Amniotic stem cell (primary cell): ENCODE measurements around the gene FOXD4L4.
"Not testable (repeated sequence)": the region's sequence is repeated elsewhere in the genome, so short reads cannot be mapped to it uniquely, and the experiment has no call there.

ENCODE experiments used
- DNase-seq: peaks from one replicate; lab custom pipeline; 2025; lab: John Stamatoyannopoulos, UW

Gene FOXD4L4

DNA sequence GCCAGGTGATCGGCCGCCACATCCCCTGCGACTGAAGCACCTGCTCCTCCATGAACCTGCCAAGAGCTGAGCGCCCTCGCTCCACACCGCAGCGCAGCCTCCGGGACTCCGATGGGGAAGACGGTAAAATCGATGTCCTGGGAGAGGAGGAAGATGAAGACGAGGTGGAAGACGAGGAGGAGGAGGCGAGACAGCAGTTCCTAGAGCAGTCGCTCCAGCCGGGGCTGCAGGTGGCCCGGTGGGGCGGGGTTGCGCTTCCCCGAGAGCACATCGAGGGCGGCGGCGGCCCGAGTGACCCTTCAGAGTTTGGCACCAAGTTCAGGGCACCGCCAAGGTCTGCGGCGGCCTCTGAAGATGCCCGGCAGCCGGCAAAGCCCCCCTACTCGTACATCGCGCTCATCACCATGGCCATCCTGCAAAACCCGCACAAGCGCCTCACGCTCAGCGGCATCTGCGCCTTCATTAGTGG, at the start of gene FOXD4L4:
FOXD4L4 (plus strand) TSS at position 51 of the 469 bp plus-strand sequence; CDS start at position 51, 0 bp downstream.
- DNase-seq, result not testable (repeated sequence)

DNA sequence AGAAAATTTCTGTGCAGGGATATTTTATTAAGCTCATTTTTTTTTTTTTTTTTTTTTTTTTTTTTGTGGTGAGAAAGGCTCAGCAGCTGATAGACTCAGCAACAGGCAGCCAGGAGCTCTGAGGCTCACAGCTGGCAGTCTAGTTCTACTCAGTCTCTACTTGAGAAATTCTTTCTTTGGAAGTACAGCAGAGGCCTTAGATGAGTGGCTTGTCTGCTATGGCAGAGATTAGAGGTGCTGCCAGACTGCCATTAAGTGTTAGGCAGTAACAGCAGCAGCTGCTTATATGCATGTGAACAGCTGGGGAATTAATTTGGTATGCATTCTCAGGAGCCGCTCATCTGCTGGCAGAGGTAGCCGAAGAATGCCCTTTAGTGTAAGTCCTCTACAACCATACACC, 33.4 kb upstream of the FOXD4L4 start:
- DNase-seq, result not testable (repeated sequence)

DNA sequence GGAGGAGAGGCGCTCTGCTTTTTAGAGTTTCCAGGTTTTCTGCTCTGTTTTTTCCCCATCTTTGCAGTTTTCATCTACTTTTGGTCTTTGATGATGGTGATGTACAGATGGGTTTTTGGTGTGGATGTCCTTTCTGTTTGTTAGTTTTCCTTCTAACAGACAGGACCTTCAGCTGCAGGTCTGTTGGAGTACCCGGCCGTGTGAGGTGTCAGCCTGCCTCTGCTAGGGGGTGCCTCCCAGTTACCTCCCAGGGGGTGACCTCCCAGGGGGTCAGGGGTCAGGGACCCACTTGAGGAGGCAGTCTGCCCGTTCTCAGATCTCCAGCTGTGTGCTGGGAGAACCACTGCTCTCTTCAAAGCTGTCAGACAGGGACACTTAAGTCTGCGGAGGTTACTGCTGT, 22.5 kb upstream of the FOXD4L4 start:
- DNase-seq, result not testable (repeated sequence)

DNA sequence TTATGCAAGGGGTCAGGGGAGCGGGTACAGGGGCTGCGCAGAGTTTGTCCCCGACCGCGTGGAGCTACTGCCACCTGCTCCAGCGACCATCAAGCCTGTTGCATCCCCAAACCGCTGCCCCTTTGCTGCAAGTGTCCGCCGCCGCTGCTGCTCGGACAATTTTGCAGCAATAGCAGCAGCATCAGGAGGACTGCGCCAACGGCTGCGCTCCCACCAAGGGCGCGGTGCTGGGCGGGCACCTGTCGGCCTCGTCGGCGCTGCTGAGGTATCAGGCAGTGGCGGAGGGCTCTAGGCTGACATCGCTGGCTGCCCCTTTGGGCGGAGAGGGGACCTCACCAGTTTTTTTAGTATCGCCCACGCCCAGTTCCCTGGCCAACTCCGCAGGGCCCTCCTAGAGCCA, 1.2 kb downstream of the FOXD4L4 start:
- not testable (repeated sequence) for DNase-seq
